Endodermal cell (in vitro differentiated cells): Measurements from ENCODE around the gene TOMM34. TPM values are rescaled to one million over a fixed set of nuclear protein-coding genes. Genes with fewer than 3 reads are reported as not detected.

ENCODE experiments used
- DNase-seq: peaks from one replicate; pipeline ENCODE4 v3.0.0-alpha.2; 2017
- H3K27ac ChIP-seq: 2 replicates; pipeline ENCODE4 v1.5.1; 2013; ENCODE audit warnings: mild to moderate bottlenecking, low read depth, low read length, moderate library complexity
- H3K27me3 ChIP-seq: 2 replicates; pipeline ENCODE4 v1.6.1; 2013; ENCODE audit warnings: mild to moderate bottlenecking, low read length, moderate library complexity; ENCODE audit not compliant: insufficient read depth, control insufficient read depth, poor library complexity, severe bottlenecking
- H3K36me3 ChIP-seq: 2 replicates; pipeline ENCODE4 v1.7.0; 2013; ENCODE audit warnings: mild to moderate bottlenecking, low read length, moderate library complexity; ENCODE audit not compliant: control insufficient read depth, insufficient read depth
- H3K4me1 ChIP-seq: one replicate; pipeline ENCODE4 v1.7.0; 2013; ENCODE audit warnings: low read length; ENCODE audit not compliant: control insufficient read depth, insufficient read depth
- H3K4me3 ChIP-seq: 2 replicates; pipeline ENCODE4 v1.5.1; 2013; ENCODE audit warnings: mild to moderate bottlenecking, low read length, moderate library complexity
- H3K9ac ChIP-seq: 2 replicates; pipeline ENCODE4 v1.6.1; 2013; ENCODE audit warnings: mild to moderate bottlenecking, low read length, moderate library complexity; ENCODE audit not compliant: poor library complexity, severe bottlenecking; ENCODE audit errors: extremely low read depth
- H3K9me3 ChIP-seq: 2 replicates; pipeline ENCODE4 v1.6.1; 2013; ENCODE audit warnings: mild to moderate bottlenecking, low read length, moderate library complexity; ENCODE audit not compliant: control insufficient read depth
- H3K27ac Mint-ChIP-seq: 2 replicates; pipeline ENCODE4 v1.8.0; 2020; ENCODE audit warnings: mixed read lengths
- H3K27me3 Mint-ChIP-seq: 2 replicates; pipeline ENCODE4 v1.8.0; 2021; ENCODE audit warnings: mild to moderate bottlenecking, mixed read lengths; ENCODE audit not compliant: insufficient read depth
- H3K36me3 Mint-ChIP-seq: 2 replicates; pipeline ENCODE4 v1.8.0; 2020; ENCODE audit warnings: low read depth, mixed read lengths
- H3K4me1 Mint-ChIP-seq: 2 replicates; pipeline ENCODE4 v1.8.0; 2020; ENCODE audit warnings: mixed read lengths
- H3K4me3 Mint-ChIP-seq: 2 replicates; pipeline ENCODE4 v1.8.0; 2020; ENCODE audit warnings: mild to moderate bottlenecking, moderate library complexity, mixed read lengths
- H3K9me3 Mint-ChIP-seq: 2 replicates; pipeline ENCODE4 v1.8.0; 2020; ENCODE audit warnings: mild to moderate bottlenecking, mixed read lengths
- WGBS, 2 experiments: methylation state at CpG; one replicate each; pipeline versions ENCODE4 v1.1.5 to v1.1.7; 2013; ENCODE audit warnings: missing lambda C conversion rate in 2 of 2, mixed read lengths in 1 of 2; ENCODE audit not compliant: insufficient coverage in 1 of 2, insufficient read length in 1 of 2; 5-methylcytosine and 5-hydroxymethylcytosine counted together
- total RNA-seq, 2 donors: library from RNA; stranded (reverse); fragmentation: NEBNext Ultra II Directional in 1 of 2; extraction: Animal tissue kit (Norgen Biotek cat#: 25700) in 1 of 2; gene quantifications; 2 replicates in 1 of 2; 3 replicates in 1 of 2; pipeline ENCODE4 v1.2.1, GENCODE V29; 2021
- TF ChIP-seq, protein P1 (sequence below): fragments of 200-600 bp; sonication (generic); conservative IDR thresholded peaks from 2 replicates; pipeline ENCODE4 v1.5.0; 2021; ENCODE audit warnings: antibody characterized with exemption, mild to moderate bottlenecking

Gene TOMM34
- total RNA-seq, 2 donors from 2014 or later: 43.6 to 43.9 TPM

GRCh38 chr20:44894959-44895358 is 65.2 kb downstream of the TOMM34 start:
- H3K36me3 ChIP-seq: peaks cover 57% of the 10 kb centered on the region
- 92 to 94% methylated on average over 2 of the region's 2 CpGs for WGBS, 2 experiments
- no peaks in the 10 kb centered on the region for H3K9me3 ChIP-seq
- no peak overlapping the region for H3K9ac ChIP-seq
- peaks cover 8% of the 10 kb centered on the region for H3K4me1 Mint-ChIP-seq
- H3K27me3 Mint-ChIP-seq: no peaks in the 10 kb centered on the region
- no peak for DNase-seq
- no peaks in the 10 kb centered on the region for H3K9me3 Mint-ChIP-seq
- H3K4me1 ChIP-seq: no peaks in the 10 kb centered on the region
- no peak overlapping the region for H3K4me3 ChIP-seq
- H3K4me3 Mint-ChIP-seq: no peak overlapping the region
- no peak overlapping the region for H3K27ac ChIP-seq
- H3K27me3 ChIP-seq: no peaks in the 10 kb centered on the region
- H3K27ac Mint-ChIP-seq: peak overlapping the region; percentile 22
- TF ChIP-seq, protein P1, sequence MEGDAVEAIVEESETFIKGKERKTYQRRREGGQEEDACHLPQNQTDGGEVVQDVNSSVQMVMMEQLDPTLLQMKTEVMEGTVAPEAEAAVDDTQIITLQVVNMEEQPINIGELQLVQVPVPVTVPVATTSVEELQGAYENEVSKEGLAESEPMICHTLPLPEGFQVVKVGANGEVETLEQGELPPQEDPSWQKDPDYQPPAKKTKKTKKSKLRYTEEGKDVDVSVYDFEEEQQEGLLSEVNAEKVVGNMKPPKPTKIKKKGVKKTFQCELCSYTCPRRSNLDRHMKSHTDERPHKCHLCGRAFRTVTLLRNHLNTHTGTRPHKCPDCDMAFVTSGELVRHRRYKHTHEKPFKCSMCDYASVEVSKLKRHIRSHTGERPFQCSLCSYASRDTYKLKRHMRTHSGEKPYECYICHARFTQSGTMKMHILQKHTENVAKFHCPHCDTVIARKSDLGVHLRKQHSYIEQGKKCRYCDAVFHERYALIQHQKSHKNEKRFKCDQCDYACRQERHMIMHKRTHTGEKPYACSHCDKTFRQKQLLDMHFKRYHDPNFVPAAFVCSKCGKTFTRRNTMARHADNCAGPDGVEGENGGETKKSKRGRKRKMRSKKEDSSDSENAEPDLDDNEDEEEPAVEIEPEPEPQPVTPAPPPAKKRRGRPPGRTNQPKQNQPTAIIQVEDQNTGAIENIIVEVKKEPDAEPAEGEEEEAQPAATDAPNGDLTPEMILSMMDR: no peak
- H3K36me3 Mint-ChIP-seq: peaks cover 28% of the 10 kb centered on the region

Other genes with a start within 250 kb of the TOMM34 start
- gene CCN5, start 245.0 kb downstream of the TOMM34 start, total RNA-seq: not detected
- under 1 TPM; 0.15 to 0.22 TPM for gene KCNK15, start 214.5 kb downstream of the TOMM34 start, total RNA-seq
- gene RIMS4, start 149.9 kb downstream of the TOMM34 start, total RNA-seq: 10 to 100 TPM in 1 of 2 donors, 1 to 10 TPM in 1; 4.3 to 13.0 TPM
- 100 to 1,000 TPM; 183 to 193 TPM for gene YWHAB, start 74.7 kb downstream of the TOMM34 start, total RNA-seq
- gene PABPC1L, start 50.3 kb downstream of the TOMM34 start, total RNA-seq: 100 to 1,000 TPM; 129 to 142 TPM
- gene STK4, start 6.1 kb upstream of the TOMM34 start, total RNA-seq: 10 to 100 TPM; 29.2 to 33.1 TPM
- gene KCNS1, start 140.7 kb upstream of the TOMM34 start, total RNA-seq: 1 to 10 TPM in 1 of 2 donors, under 1 TPM in 1; 0.18 to 1.5 TPM
- gene WFDC5, start 154.8 kb upstream of the TOMM34 start, total RNA-seq: not detected
- gene WFDC12, start 164.1 kb upstream of the TOMM34 start, total RNA-seq: not detected
- not detected for gene PI3, start 214.5 kb upstream of the TOMM34 start, total RNA-seq
- under 1 TPM in 1 of 2 donors, not detected in 1; 0.46 TPM for gene SEMG1, start 246.6 kb upstream of the TOMM34 start, total RNA-seq